Nephron progenitor cell (in vitro differentiated cells): ENCODE results near the gene SCN2B.

Experiments used
- DNase-seq: peaks from one replicate; pipeline ENCODE4 v3.0.0; 2021
- H3K27ac Mint-ChIP-seq: 2 replicates; pipeline ENCODE4 v1.8.0; 2021; ENCODE audit warnings: mild to moderate bottlenecking, moderate library complexity, mixed read lengths
- H3K27me3 Mint-ChIP-seq: 2 replicates; pipeline ENCODE4 v1.8.0; 2021; ENCODE audit warnings: mild to moderate bottlenecking, low read depth, mixed read lengths; ENCODE audit not compliant: poor library complexity
- H3K36me3 Mint-ChIP-seq: 2 replicates; pipeline ENCODE4 v1.8.0; 2021; ENCODE audit warnings: low read depth, mixed read lengths
- H3K4me1 Mint-ChIP-seq: 2 replicates; pipeline ENCODE4 v1.8.0; 2021; ENCODE audit warnings: mixed read lengths
- H3K4me3 Mint-ChIP-seq: 2 replicates; pipeline ENCODE4 v1.8.0; 2021; ENCODE audit warnings: mild to moderate bottlenecking, moderate library complexity, mixed read lengths
- H3K9me3 Mint-ChIP-seq: 2 replicates; pipeline ENCODE4 v1.8.0; 2021; ENCODE audit warnings: mild to moderate bottlenecking, moderate library complexity, mixed read lengths
- CTCF ChIP-seq: fragments of 200-600 bp; sonication (generic); IDR thresholded peaks from 2 replicates; pipeline ENCODE4 v1.5.0; 2021; ENCODE audit warnings: antibody characterized with exemption

Gene SCN2B

GRCh38 chr11:118143661-118144185 lies 32.7 kb downstream of the SCN2B start:
- Mint-ChIP-seq H3K36me3 (no peaks in the 10 kb centered on the region), H3K4me3 (no peak overlapping the region), H3K4me1 (peaks cover 17% of the 10 kb centered on the region), H3K9me3 (no peaks in the 10 kb centered on the region), H3K27ac (no peak overlapping the region), H3K27me3 (peaks cover 96% of the 10 kb centered on the region)
- DNase-seq: no peak
- no peak for TF ChIP-seq CTCF

- TF ChIP-seq CTCF: no peak
- Mint-ChIP-seq H3K4me3 (peak overlapping the region; percentile 39), H3K27me3 (peaks cover 91% of the 10 kb centered on the region), H3K4me1 (peaks cover 16% of the 10 kb centered on the region), H3K27ac (no peak overlapping the region), H3K36me3 (no peaks in the 10 kb centered on the region), H3K9me3 (no peaks in the 10 kb centered on the region)
- DNase-seq: no peak
Observed at GRCh38 chr11:118142809-118143208, 33.6 kb downstream of the SCN2B start.

GRCh38 chr11:118142081-118142480 lies 34.4 kb downstream of the SCN2B start:
- peaks cover 9% of the 10 kb centered on the region for H3K4me1 Mint-ChIP-seq
- no peaks in the 10 kb centered on the region for H3K9me3 Mint-ChIP-seq
- TF ChIP-seq CTCF: no peak
- no peak for DNase-seq
- H3K27me3 Mint-ChIP-seq: peaks cover 84% of the 10 kb centered on the region
- no peak overlapping the region for H3K27ac Mint-ChIP-seq
- H3K4me3 Mint-ChIP-seq: no peak overlapping the region
- no peaks in the 10 kb centered on the region for H3K36me3 Mint-ChIP-seq

GRCh38 chr11:118139578-118139977 lies 36.9 kb downstream of the SCN2B start:
- H3K27ac Mint-ChIP-seq: no peak overlapping the region
- DNase-seq: no peak
- no peaks in the 10 kb centered on the region for H3K9me3 Mint-ChIP-seq
- no peak overlapping the region for H3K4me3 Mint-ChIP-seq
- no peaks in the 10 kb centered on the region for H3K36me3 Mint-ChIP-seq
- peaks cover 69% of the 10 kb centered on the region for H3K27me3 Mint-ChIP-seq
- peaks cover 4% of the 10 kb centered on the region for H3K4me1 Mint-ChIP-seq
- TF ChIP-seq CTCF: no peak

- H3K36me3 Mint-ChIP-seq: no peaks in the 10 kb centered on the region
Observed at GRCh38 chr11:118138839-118139420, 37.5 kb downstream of the SCN2B start.

More at GRCh38 chr11:118138839-118139420, 37.5 kb downstream of the SCN2B start:
- H3K27ac Mint-ChIP-seq: no peak overlapping the region
- peaks cover 4% of the 10 kb centered on the region for H3K4me1 Mint-ChIP-seq
- H3K27me3 Mint-ChIP-seq: peaks cover 69% of the 10 kb centered on the region
- TF ChIP-seq CTCF: no peak
- no peak for DNase-seq
- H3K4me3 Mint-ChIP-seq: no peak overlapping the region
- no peaks in the 10 kb centered on the region for H3K9me3 Mint-ChIP-seq
